GM18519 (cell line): Measurements from ENCODE around the gene MYH11.
"Not testable (repeated sequence)": the region's sequence is repeated elsewhere in the genome, so short reads cannot be mapped to it uniquely, and the experiment has no call there.

Experiments used
- ATAC-seq: cut with Tn5 transposase; IDR thresholded peaks from one replicate; pipeline ENCODE4 v1.9.1; 2021; ENCODE audit warnings: mild to moderate bottlenecking, moderate library complexity; ENCODE audit not compliant: unreplicated experiment, low FRiP score

The MYH11 gene

DNA sequence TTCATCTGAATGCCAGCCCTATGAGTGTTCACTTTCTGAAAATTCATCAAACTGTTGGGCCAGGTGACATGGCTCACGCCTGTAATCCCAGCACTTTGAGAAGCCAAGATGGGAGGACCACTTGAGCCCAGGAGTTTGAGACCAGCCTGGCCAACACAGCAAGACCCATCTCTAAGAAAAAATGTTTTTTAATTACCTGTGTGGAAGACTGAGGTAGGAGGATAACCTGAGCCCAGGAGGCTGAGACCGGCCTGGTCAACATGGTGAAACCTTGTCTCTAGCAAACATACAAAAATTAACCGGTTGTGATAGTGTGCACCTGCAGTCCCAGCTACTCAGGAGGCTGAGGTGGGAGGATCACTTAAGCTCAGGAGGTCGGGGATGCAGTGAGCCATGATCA is 10.3 kb downstream of the MYH11 start:
- ATAC-seq, result no peak

DNA sequence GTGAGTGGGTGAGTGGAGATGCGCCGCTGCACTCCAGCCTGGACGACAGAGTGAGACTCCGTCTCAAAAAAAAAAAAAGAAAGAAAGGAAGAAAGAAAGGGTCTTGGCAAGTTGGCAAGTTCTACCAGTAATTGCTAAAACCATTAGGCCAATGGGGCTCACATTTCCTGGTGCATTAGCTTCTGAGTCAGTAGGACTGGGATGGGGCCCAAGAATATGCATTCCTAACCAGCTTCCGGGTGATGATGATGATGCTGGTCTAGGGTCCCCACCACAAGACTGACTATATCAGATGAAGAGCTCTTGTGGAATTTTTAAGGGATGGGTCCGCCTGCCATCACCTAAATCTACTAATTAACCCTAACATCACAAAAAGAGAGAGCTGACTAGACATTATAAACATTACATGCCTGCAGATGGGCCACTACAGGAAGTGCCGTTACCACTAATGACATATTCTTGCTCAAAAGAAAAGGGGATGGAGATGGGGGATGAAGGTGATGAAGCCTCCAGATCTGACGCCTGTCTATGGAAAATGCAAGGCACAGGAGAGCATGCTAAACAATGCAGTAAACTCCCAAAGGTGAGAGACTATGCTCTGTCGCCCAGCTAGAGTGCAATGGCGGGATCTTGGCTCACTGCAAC is 13.1 kb downstream of the MYH11 start:
- no peak for ATAC-seq

DNA sequence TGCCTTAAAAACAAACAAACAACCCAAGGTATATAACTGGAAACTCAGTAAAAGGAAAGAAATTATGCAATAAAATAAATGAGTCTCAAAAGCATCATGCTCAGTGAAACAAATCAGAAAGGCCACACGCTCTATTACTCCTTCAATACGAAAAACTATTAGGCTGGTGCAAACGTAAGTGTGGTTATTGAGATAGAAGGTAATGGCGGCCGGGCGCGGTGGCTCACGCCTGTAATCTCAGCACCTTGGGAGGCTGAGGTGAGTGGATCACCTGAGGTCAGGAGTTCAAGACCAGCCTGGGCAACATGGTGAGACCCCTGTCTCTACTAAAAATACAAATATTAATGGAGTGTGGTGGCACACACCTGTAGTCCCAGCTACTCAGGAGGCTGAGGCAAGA is 17.6 kb downstream of the MYH11 start:
- not testable (repeated sequence) for ATAC-seq

DNA sequence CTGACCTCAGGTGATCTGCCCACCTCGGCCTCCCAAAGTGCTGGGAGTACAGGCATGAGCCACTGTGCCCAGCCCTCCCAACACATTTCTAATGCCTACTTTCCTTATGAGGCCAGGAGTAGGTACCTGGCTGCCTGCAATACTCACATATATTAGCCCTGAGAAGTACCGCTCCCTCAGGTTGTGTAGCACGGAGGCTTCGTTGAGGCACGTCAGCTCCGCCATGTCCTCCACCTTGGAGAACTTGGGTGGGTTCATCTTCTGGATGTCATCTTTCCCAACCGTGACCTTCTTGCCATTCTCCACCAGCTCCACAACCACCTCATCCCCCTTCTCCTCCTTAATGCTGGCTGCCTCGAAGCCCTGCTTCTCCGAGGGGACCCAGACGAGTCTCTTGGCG is 19.1 kb downstream of the MYH11 start:
- no peak for ATAC-seq

DNA sequence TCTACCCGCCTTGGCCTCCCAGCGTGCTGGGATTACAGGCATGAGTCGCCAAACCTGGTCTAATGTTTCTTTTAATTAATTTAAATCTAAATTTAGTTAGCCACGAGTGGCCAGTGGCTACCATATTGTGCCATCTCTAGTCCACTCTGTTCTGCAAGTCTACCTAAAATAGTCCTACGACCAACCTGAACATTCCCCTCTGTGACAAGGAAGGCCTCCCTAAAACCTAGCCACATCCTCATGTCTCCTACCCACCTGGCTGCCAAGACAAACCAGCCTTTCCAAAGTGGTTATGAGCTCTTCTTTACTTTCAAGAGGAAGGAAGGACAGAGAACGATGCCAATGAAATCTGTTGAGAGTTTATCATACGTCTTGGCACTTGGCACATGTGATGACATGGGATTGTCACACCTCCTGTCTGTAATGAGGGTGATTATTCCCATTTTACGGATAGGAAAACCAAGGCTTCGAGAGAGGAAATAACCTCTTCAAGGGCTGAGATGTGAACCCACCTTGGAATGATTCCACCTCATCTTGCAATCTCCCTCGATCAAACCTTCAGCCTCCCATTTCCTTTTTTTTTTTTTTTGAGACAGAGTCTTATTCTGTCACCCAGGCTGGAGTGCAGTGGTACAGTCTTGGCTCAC is 19.7 kb downstream of the MYH11 start:
- no peak for ATAC-seq

DNA sequence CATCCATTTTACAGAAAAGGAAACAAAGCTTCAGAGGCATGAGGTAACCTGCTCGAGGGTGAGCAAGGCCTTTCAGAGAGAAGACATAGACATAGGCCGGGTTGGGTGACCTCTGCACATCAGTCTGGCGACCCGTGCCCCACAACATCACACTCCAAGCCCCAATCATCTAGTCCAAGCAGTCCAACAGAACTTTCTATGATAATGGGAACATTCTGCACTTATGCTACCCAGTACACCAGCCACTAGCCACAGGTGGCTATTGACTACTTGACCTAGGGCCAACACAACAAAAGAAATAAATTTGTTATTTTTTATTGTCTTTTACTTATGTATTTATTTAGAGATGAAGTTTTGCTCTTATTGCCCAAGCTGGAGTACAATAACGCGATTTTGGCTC is 20.8 kb downstream of the MYH11 start:
- ATAC-seq, result no peak

DNA sequence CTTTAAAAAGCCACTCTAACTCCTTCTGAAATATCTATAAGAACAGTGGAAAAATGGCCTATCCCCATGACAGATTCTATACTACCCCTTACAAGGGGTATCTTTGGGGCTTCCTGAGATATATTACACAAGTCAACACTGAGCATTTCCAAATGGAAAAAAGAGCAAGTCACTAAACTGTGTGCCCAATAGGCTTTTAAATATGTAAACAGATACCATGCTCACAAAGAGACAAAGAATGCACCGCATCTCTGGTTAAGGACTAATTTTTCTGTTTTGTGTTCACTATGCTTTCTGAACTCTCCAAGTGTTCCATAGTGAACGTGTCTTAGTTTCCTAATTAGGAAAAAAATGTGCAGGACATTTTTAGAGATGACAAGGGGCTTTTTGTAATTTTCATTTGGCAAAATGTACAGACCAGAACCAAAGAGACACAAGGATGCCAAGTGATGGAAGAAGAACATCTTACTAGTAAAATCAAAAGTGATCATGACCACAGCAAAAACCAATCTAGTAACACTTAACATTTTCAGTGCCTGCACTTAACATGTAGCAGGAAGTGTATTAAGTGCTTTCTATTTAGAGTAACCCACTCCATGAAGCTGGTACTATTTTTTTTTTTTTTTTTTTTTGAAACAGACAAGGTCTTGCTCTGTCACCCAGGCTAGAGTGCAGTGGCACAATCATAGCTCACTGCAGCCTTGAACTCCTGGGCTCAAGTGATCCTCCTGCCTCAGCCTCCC is 21.5 kb downstream of the MYH11 start:
- no peak for ATAC-seq

DNA sequence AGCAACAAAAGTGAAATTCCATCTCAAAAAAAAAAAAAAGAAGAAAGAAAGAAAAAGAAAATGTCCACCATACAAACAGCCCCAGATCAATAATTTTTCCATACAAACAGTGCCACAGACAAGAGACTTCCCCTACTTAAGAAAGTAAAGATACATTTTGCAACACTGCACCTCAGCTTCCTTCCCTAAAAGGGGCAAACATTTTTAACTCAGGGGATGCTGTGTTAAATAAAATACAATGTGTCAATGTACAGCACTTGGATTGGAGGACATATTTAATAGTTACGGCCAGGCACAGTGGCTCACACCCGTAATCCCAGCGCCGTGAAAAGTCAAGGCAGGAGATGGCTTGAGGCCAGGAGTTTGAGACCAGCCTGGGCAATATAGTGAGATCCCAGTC is 22.3 kb downstream of the MYH11 start:
- no peak for ATAC-seq

DNA sequence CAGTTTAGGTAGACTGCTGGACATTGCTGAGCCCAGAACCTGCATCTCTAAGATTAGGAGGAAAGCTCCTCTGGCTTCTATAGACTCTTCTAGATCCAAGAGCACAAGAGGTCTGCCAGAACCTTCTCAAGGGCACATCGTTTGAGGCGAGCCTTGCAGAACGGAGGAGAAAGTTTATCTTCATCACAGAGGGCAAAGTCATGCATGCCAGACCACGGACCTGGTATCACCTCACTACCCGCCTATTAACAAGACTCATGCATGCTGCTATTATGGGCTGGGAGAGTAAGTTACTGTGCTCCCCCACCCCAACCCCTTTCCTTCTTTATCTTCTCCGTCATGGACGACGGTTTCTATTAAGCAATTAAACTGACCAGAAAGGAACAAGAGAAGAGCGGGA is 23.3 kb downstream of the MYH11 start:
- no peak for ATAC-seq

DNA sequence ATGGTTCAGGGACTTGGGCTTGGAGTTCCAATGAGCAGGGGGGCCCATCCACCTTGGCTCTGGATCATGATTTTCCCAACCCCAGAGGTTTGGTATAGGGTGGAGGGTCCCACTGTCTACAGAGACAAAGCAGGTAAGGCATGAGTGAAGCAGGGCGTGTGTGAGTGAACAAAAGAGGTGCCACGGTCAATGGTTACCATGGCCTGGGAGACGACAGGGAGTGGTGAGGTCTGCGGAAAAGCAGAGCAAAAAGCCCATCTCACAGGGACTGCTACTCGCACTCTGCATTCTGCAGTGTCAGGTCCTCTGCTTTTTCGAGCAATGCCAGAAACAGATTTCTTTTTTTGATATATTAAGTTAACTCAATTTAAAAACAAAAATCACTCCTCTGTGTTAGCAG is 24.6 kb downstream of the MYH11 start:
- ATAC-seq, result no peak

DNA sequence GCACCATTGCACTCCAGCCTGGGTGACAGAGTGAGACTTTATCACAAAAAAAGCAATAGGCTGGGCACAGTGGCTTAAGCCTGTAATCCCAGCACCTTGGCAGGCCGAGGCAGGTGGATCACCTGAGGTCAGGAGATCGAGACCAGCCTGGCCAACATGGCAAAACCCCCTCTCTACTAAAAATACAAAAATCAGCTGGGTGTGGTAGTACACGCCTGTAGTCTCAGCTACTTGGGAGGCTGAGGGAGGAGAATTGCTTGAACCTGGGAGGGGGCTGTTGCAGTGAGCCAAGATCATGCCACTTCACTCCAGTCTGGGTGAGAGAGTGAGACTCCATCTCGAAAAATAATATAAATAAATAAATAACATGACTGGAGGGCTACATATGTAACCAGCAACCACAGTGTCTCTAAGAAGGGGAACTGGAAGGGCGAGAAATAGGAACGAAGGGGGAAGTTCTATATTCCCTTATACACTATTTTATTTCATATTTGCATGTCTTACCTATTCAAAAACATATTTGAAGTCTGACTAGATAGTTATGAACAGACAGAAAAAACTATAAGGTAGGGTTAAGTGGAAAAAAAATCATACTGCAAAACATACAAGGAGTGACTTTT is 25.9 kb downstream of the MYH11 start:
- ATAC-seq, result no peak

DNA sequence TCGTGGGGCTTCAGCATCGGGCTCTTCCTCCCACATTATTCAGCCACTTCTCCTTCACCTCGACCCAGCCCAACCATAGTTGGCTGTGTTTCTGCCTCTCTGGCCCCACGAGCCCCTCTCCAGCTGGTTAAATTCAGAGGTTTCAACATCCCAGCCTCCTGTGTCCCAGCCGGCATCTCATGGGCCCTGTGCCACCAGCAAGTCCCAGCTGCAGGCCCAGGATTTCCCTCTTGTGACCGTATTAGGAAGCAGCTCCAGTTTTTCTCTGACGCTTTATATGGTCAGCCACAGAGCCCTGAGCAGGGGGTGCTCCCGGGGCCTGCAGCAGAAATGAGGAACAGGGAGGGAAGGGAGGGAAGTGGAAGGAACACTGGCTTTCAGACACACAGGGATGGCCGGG is 27.4 kb downstream of the MYH11 start:
- no peak for ATAC-seq

DNA sequence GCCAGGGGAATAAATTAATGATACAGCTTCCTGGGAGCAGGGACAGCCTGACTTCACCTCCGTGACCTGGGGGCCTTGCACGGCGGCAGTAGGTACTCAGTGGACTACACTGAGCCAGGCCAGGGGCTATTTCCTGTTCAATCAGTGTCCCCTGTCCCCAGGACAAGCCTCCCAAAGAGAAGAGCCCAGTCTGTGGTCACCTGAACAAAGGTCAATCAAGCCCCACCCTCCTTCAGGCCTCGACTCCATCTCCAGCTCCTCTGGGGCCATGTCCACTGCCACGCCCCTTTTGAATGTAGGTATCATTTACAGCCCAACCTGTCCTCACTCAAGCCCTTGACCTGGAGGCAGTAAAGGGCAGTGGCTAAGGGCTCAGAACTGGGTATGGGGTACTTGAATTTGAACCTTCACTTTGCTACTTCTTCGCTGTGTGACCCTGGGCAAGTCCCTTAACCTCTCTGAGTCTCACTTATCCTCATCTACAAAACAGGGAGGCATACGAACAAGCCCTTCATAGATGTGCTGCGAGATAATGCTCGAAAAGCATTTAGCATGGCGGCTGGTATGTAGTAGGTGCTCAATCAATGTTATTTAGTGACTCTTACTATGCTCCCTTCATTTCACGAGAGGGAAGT is 29.0 kb downstream of the MYH11 start:
- no peak for ATAC-seq

DNA sequence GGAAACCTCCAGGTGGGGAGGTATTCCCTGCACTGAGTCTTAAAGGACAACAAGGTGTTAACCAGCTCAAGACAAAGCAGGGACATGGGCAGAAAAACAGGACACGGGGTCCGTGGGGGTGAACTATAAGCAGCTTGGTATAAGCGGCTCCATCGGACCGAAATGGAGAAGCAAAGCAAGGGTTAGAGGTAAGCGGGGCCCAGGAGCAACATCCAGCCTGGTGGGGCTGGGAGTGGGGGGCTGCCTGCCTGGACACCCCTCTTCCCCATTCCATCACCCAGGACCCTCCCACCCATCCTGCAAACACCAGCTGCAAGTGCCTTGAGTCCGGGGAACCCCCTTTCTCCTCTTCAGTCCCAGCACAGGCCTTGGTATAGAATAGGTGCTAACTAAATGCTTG is 29.5 kb downstream of the MYH11 start:
- no peak for ATAC-seq

DNA sequence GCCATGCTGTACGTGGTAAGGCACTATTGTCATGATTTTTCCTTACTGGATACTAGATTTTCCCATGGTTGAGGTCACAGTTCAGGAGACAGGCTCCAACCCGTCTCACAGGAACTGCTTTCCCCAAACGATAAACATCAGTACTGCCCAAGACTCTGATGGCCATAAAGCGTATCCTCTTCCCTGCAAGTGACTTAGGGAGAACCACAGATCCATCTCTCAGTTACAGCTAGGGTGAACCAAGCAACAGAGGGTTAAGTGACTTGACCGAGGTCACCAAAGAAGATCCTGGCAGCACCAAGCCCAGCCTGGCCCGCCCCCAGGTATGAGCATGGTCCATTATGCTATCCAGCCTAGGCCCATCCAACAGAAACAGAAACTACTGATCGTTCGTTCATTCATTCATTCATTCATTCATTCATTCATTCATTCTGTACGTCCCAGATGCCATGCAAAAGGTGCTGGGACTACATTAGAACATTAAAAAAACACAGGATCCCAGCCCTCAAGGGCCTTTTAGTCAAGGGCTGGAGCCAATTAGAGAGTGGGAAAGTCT is 31.0 kb downstream of the MYH11 start:
- no peak for ATAC-seq

DNA sequence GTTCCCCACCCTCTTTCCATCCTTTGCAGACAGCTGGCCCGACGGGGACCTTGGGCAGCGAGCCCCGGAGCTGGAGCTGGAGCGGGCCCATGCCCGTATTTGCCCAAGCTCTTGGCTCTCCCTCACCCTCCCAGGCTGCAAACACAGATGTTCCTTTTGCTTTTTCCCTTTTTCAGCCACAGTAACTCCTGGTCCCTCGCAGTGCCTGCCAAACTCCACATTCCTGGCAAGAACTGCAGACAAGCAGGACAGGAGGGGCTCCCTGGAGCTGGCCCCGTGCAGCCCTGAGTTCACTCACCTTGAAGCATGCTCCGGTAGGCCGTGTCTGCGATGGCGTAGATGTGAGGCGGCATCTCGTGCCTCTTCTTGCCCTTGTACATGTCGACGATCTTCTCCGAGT is 33.9 kb downstream of the MYH11 start:
- ATAC-seq, result no peak

DNA sequence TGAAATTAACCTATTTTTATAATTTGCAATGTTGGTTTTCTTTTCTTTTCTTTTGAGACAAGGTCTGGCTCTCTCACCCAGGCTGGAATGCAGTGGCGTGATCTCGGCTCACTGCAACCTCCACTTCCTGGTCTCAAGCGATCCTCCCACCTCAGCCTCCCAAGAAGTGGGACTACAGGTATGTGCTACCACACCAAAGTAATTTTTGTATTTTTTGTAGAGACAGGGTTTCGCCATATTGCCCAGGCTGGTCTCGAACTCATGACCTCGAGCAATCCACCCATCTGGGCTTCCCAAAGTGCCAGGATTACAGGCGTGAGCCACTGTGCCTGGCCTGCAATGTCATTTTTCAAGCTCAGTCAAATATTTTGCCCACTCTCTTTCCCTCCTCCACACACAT is 36.0 kb downstream of the MYH11 start:
- no peak for ATAC-seq

DNA sequence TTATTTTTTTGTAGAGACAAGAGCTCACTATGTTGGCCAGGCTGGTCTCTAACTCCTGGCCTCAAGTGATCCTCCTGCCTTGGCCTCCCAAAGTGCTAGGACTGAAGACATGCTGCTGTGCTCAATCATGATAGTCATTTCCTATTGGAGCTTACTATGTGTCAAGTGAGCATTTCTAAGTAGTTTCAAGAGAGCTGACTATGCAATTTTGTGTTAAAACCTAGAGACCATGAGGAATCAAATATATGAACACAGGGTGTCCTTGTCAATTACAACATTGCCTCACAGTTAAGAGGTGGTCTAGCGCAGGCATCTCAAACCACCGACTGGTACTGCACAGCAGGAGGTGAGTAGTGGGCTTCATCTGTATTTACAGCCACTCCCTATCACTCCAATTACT is 37.8 kb downstream of the MYH11 start:
- ATAC-seq, result no peak

DNA sequence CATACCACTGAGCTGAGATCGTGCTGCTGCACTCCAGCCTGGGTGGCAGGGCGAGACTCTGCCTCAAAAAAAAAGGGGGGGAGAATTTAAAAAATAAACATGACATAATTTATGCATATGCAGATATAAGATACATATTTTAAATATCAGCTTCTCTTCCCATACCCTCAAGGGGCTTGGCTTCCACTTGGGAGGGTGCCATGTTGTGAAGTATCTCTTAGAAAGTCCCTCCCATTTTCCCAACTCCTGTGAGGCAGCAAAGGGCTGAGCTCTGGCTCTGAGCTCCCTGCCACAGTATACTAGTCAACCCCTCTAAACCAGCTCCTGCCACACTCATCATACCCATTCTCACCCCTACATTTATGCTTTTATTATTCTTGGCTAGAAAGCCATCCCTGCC is 39.4 kb downstream of the MYH11 start:
- ATAC-seq, result no peak

DNA sequence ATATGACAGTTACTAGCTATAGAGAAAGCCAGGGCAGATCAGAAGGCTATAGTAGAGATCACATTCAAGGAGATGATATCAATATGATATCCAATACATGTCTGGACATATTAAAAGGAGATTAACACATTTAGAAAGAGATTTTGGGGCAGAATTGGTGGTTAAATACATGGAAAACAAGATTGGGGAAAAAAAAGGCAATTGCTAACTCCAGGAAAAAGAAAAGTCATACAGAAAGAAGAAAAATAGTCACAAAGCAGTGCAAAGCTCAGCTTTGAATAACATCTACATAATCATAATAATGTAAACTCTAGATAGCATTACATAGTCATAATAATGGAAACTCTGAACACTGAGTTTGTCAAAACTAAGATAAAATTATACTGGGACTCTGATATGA is 40.6 kb downstream of the MYH11 start:
- no peak for ATAC-seq

DNA sequence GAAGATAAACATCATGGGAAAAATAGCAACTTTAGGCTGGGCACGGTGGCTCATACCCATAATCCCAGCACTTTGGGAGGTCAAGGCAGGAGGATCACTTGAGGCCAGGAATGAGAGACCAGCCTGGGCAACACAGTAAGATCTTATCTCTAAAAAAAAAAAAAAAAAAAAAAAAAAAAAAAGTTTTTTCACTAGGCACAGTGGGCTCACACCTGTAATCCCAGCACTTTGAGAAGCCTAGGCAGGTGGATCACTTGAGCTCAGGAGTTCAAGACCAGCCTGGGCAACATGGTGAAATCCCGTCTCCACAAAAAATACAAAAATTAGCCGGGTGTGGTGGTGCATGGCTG is 44.5 kb downstream of the MYH11 start:
- not testable (repeated sequence) for ATAC-seq
